Measurements from ENCODE around the gene NELFB.

- TF ChIP-seq CTCF (IDR thresholded peaks at IDR 0.05), result no peak
- no peak for TF ChIP-seq POLR2A (IDR thresholded peaks at IDR 0.05)
Observed at GRCh38 chr9:137250329-137251193, 4.6 kb upstream of the NELFB start.

Data from transverse colon (tissue), 3 donors.